A549 (cell line): ENCODE results near the gene ZNF71.

Source experiments
- CEBPB ChIP-seq, 2 experiments: fragments of >200 bp in 1 of 2; sonication (Bioruptor Twin) in 1 of 2; formaldehyde crosslinking in 1 of 2; IDR thresholded peaks; 2 replicates each; pipeline ENCODE4 v1.6.1; 2012 to 2016
- CHD4 ChIP-seq: fragments of 200-600 bp; sonication (generic); IDR thresholded peaks from 2 replicates; pipeline ENCODE4 v1.6.1; 2016; ENCODE audit warnings: antibody characterized with exemption, mild to moderate bottlenecking, borderline replicate concordance
- FOSL2 ChIP-seq, 2 experiments: fragments of 450-650 bp in 1 of 2; fragments of >200 bp in 1 of 2; sonication (Bioruptor Twin) in 1 of 2; formaldehyde crosslinking; IDR thresholded peaks; 2 replicates each; pipeline versions ENCODE4 v1.5.0 to v1.6.1; 2016 to 2020; ENCODE audit warnings: mild to moderate bottlenecking in 1 of 2, moderate library complexity in 1 of 2
- MYC ChIP-seq: IDR thresholded peaks from 2 replicates; pipeline ENCODE4 v1.6.1; 2012; ENCODE audit warnings: mild to moderate bottlenecking, inconsistent platforms, low read length, improper control_type of control experiment, borderline replicate concordance
- NPAS2 ChIP-seq: fragments of 250-450 bp; sonication (Bioruptor Pico); IDR thresholded peaks from 2 replicates; pipeline ENCODE4 v1.8.0; 2022; ENCODE audit warnings: mild to moderate bottlenecking, moderate library complexity, borderline replicate concordance
- POLR2A ChIP-seq: IDR thresholded peaks from 2 replicates; pipeline ENCODE4 v1.6.1; 2012; ENCODE audit warnings: mild to moderate bottlenecking, low read length
- RNF2 ChIP-seq: fragments of 200-600 bp; sonication (generic); IDR thresholded peaks from 2 replicates; pipeline ENCODE4 v1.6.1; 2016; ENCODE audit warnings: low read depth, mild to moderate bottlenecking, antibody characterized with exemption, moderate library complexity, borderline replicate concordance
- TP53 ChIP-seq: fragments of 250-450 bp; sonication (Bioruptor Pico); IDR thresholded peaks from 2 replicates; pipeline ENCODE4 v1.5.0; 2021; ENCODE audit warnings: mild to moderate bottlenecking, moderate library complexity
- TF ChIP-seq, protein P1 (sequence below): fragments of 200-600 bp; sonication (generic); IDR thresholded peaks from 2 replicates; pipeline ENCODE4 v1.6.1; 2016; ENCODE audit warnings: antibody characterized with exemption, mild to moderate bottlenecking, moderate library complexity
- TF ChIP-seq, protein P2 (sequence below): fragments of >200 bp; sonication (Bioruptor Twin); formaldehyde crosslinking; IDR thresholded peaks from 3 replicates; pipeline ENCODE4 v1.5.1; 2016
- TF ChIP-seq, protein P3 (sequence below): IDR thresholded peaks from 2 replicates; pipeline ENCODE4 v1.6.1; 2012

DNA sequence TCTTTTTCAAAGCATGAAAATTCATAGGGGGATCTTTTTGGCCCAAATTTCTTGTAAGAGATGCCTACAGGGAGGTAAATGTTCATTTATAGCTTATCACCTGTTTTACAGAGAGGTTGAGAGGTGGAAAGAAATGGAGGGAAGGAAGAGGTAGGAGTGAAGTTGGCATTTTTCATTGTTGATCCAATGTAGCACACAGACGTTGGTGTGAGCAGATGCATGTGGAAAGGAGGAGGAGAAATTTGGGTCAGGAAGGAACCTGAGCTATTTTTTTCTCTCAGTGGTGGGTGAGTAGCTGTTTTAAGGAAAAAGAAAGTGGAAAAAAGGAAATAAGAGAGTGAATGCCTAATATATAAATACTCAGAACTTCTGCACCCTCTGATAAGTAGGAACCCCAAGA is 37.9 kb downstream of the ZNF71 start:
- no peak for TF ChIP-seq RNF2
- TF ChIP-seq, protein P1, sequence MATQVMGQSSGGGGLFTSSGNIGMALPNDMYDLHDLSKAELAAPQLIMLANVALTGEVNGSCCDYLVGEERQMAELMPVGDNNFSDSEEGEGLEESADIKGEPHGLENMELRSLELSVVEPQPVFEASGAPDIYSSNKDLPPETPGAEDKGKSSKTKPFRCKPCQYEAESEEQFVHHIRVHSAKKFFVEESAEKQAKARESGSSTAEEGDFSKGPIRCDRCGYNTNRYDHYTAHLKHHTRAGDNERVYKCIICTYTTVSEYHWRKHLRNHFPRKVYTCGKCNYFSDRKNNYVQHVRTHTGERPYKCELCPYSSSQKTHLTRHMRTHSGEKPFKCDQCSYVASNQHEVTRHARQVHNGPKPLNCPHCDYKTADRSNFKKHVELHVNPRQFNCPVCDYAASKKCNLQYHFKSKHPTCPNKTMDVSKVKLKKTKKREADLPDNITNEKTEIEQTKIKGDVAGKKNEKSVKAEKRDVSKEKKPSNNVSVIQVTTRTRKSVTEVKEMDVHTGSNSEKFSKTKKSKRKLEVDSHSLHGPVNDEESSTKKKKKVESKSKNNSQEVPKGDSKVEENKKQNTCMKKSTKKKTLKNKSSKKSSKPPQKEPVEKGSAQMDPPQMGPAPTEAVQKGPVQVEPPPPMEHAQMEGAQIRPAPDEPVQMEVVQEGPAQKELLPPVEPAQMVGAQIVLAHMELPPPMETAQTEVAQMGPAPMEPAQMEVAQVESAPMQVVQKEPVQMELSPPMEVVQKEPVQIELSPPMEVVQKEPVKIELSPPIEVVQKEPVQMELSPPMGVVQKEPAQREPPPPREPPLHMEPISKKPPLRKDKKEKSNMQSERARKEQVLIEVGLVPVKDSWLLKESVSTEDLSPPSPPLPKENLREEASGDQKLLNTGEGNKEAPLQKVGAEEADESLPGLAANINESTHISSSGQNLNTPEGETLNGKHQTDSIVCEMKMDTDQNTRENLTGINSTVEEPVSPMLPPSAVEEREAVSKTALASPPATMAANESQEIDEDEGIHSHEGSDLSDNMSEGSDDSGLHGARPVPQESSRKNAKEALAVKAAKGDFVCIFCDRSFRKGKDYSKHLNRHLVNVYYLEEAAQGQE, result no peak
- TF ChIP-seq, protein P2, sequence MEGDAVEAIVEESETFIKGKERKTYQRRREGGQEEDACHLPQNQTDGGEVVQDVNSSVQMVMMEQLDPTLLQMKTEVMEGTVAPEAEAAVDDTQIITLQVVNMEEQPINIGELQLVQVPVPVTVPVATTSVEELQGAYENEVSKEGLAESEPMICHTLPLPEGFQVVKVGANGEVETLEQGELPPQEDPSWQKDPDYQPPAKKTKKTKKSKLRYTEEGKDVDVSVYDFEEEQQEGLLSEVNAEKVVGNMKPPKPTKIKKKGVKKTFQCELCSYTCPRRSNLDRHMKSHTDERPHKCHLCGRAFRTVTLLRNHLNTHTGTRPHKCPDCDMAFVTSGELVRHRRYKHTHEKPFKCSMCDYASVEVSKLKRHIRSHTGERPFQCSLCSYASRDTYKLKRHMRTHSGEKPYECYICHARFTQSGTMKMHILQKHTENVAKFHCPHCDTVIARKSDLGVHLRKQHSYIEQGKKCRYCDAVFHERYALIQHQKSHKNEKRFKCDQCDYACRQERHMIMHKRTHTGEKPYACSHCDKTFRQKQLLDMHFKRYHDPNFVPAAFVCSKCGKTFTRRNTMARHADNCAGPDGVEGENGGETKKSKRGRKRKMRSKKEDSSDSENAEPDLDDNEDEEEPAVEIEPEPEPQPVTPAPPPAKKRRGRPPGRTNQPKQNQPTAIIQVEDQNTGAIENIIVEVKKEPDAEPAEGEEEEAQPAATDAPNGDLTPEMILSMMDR, result no peak
- no peak for TF ChIP-seq NPAS2 (CRISPR knock-in tag)
- TF ChIP-seq POLR2A, result no peak
- no peak for TF ChIP-seq CEBPB (IDR thresholded peaks at IDR 0.05)
- no peak for TF ChIP-seq TP53
- no peak for TF ChIP-seq MYC
- TF ChIP-seq CHD4, result no peak
- TF ChIP-seq, protein P3, sequence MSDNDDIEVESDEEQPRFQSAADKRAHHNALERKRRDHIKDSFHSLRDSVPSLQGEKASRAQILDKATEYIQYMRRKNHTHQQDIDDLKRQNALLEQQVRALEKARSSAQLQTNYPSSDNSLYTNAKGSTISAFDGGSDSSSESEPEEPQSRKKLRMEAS, result no peak
- TF ChIP-seq FOSL2 (IDR thresholded peaks at IDR 0.05), result no peak
- no peak for TF ChIP-seq FOSL2 (CRISPR knock-in tag; IDR thresholded peaks at IDR 0.05)
